HCT116 (cell line): ENCODE measurements around the gene PPARGC1A.

Experiments used
- CEBPB ChIP-seq: IDR thresholded peaks from 2 replicates; pipeline ENCODE4 v1.6.1; 2012; ENCODE audit warnings: low read depth
- EGR1 ChIP-seq: IDR thresholded peaks from 2 replicates; pipeline ENCODE4 v1.6.1; 2012; ENCODE audit warnings: low read depth
- EZH2 ChIP-seq: fragments of 200-600 bp; sonication (generic); IDR thresholded peaks from 2 replicates; pipeline ENCODE4 v1.6.1; 2017; ENCODE audit warnings: antibody characterized with exemption, mixed run types
- JUND ChIP-seq: IDR thresholded peaks from 2 replicates; pipeline ENCODE4 v1.6.1; 2012
- POLR2A ChIP-seq: IDR thresholded peaks from 2 replicates; pipeline ENCODE4 v1.7.0; 2011; ENCODE audit warnings: borderline replicate concordance; ENCODE audit not compliant: insufficient read depth, insufficient read length; ENCODE audit errors: extremely low read depth
- POLR2AphosphoS5 ChIP-seq: IDR thresholded peaks from 2 replicates; pipeline ENCODE4 v1.6.1; 2011; ENCODE audit warnings: mild to moderate bottlenecking, low read depth, low read length, moderate library complexity
- YY1 ChIP-seq: IDR thresholded peaks from 2 replicates; pipeline ENCODE4 v1.6.1; 2011; ENCODE audit warnings: low read length, low read depth, moderate library complexity, mild to moderate bottlenecking; ENCODE audit not compliant: insufficient replicate concordance; ENCODE audit errors: extremely low read depth
- ZFX ChIP-seq: fragments of 450-650 bp; IDR thresholded peaks from 2 replicates; pipeline ENCODE4 v1.6.1; 2017
- TF ChIP-seq, protein P1 (sequence below), 3 experiments: fragments of 200-600 bp in 1 of 3; sonication (generic) in 1 of 3; IDR thresholded peaks in 2 of 3; conservative IDR thresholded peaks in 1 of 3; 2 replicates each; pipeline ENCODE4 v1.5.1; 2012 to 2017; ENCODE audit warnings: low read depth in 2 of 3, low read length in 2 of 3, antibody characterized with exemption in 1 of 3, borderline replicate concordance in 1 of 3, control low read depth in 1 of 3, mild to moderate bottlenecking in 1 of 3, mixed read lengths in 1 of 3, mixed run types in 1 of 3, moderate library complexity in 1 of 3; ENCODE audit not compliant: insufficient read depth in 1 of 3
- TF ChIP-seq, protein P2 (sequence below): IDR thresholded peaks from 2 replicates; pipeline ENCODE4 v1.6.1; 2012

DNA sequence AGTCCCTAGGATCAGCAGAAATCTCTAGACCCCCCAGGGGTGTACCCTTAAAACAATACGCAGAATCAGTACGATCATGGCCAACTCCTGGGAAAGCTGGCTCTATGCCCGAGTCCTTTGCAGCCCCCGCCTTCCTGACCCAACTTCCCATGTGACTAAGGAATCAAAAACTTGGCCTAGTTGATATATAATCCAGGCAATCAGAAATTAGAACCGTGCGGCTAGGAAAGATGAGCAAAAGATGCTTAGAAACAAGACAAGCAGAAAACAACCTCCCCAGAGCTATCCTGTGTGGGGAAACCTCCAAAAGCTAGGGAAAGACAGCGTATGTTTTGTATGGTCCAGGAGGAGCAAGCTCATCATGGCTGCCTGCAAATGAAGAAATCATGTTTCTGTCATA is 110.0 kb downstream of the PPARGC1A start:
- TF ChIP-seq, protein P1, sequence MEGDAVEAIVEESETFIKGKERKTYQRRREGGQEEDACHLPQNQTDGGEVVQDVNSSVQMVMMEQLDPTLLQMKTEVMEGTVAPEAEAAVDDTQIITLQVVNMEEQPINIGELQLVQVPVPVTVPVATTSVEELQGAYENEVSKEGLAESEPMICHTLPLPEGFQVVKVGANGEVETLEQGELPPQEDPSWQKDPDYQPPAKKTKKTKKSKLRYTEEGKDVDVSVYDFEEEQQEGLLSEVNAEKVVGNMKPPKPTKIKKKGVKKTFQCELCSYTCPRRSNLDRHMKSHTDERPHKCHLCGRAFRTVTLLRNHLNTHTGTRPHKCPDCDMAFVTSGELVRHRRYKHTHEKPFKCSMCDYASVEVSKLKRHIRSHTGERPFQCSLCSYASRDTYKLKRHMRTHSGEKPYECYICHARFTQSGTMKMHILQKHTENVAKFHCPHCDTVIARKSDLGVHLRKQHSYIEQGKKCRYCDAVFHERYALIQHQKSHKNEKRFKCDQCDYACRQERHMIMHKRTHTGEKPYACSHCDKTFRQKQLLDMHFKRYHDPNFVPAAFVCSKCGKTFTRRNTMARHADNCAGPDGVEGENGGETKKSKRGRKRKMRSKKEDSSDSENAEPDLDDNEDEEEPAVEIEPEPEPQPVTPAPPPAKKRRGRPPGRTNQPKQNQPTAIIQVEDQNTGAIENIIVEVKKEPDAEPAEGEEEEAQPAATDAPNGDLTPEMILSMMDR (IDR thresholded peaks at IDR 0.05 in 2 of 3, conservative IDR thresholded peaks at IDR 0.05 in 1 of 3; ENCODE audit: borderline replicate concordance in 1 of 3, insufficient read depth in 1 of 3, low read depth in 2 of 3, low read length in 2 of 3): no peak
- TF ChIP-seq POLR2AphosphoS5: no peak
- no peak for TF ChIP-seq EZH2
- no peak for TF ChIP-seq CEBPB
- no peak for TF ChIP-seq JUND
- TF ChIP-seq EGR1: no peak
- TF ChIP-seq POLR2A: no peak
- TF ChIP-seq, protein P2, sequence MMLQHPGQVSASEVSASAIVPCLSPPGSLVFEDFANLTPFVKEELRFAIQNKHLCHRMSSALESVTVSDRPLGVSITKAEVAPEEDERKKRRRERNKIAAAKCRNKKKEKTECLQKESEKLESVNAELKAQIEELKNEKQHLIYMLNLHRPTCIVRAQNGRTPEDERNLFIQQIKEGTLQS: no peak
- TF ChIP-seq YY1: no peak
- no peak for TF ChIP-seq ZFX
